ENCODE measurements around the gene FYN. TPM values are rescaled to one million over a fixed set of nuclear protein-coding genes. Genes with fewer than 3 reads are reported as not detected.

Gene FYN
- total RNA-seq, 1 donor from 2014 or later, result 319 TPM

DNA sequence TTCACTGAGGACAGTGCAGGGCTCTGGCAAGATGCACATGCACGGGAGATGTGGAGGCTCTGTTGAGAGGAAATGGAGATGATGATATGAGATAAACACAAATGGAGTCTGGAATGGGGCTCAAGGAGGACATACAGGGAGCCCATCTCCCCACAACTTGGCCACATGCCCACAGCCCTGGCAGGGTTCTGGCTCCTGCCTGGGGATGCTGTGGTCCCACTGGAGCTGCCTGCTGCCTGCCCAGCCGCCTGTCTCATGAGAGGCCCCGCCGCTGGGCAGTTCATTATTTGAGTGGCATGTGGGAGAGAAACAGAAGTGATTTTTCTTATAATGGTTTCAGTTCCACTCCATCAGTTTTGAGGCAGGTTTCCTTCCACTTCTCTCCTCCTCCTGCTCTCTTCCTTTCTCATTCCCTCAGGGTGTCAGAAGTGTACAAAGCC, 134.0 kb downstream of the FYN start:
- DNase-seq (ENCODE audit: low spot score in 2 of 2) (no peak), FAIRE-seq (no peak)

GRCh38 chr6:111738631-111739030, 134.6 kb downstream of the FYN start:
- no peak for DNase-seq (ENCODE audit: low spot score in 2 of 2)
- no peak for FAIRE-seq

DNA sequence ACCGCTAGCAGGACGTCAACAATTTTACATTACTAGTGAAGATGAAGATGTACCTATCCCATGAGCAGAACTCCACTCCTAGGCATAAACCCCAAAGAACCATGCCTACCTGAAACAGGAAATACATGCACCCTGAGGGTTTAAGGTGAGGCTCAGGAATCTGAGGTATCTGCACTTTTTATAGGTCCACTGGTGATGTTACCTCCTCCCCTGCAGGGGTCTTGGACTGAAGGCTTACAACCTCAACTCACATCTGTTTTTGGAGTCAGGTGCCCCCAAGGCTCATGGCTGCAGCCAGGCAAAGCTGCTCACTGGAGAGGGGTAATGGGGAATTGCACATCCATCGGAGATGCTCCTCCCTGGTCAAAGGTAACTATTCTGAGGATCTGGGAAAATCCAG, 135.1 kb downstream of the FYN start:
- DNase-seq (ENCODE audit: low spot score in 2 of 2) (no peak), FAIRE-seq (no peak)

GRCh38 chr6:111737065-111737521, 136.2 kb downstream of the FYN start:
- no peak for FAIRE-seq
- DNase-seq (ENCODE audit: low spot score in 2 of 2), result no peak

DNA sequence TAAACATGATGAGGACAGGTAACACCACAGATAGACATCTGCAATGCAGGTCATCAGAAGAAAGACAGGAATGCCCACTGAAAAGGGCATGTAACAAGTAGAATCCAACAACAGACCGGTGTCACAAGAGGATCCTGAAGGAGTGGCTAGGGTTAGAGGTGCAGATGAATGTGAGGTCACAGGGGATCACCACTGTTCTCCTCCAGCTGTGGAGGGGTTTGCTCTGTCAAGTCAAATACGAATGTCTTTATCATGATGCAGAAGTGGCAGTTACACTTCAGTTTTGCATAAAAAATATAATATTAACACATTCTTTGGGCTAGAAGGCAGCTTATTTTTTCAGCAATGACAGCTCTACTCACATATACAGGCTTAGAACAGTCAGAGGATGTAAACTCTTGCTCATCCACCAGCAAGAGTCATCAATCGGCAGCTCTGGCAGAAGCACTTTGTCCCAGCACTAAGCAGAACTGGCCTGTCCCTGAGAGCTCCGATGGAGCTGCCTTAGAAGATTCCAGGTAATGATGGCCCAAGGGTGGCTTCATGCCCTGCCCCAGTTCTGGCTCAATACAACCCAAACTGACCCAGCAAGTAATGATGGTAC, 137.1 kb downstream of the FYN start:
- DNase-seq (ENCODE audit: low spot score in 2 of 2) (no peak), FAIRE-seq (no peak)

DNA sequence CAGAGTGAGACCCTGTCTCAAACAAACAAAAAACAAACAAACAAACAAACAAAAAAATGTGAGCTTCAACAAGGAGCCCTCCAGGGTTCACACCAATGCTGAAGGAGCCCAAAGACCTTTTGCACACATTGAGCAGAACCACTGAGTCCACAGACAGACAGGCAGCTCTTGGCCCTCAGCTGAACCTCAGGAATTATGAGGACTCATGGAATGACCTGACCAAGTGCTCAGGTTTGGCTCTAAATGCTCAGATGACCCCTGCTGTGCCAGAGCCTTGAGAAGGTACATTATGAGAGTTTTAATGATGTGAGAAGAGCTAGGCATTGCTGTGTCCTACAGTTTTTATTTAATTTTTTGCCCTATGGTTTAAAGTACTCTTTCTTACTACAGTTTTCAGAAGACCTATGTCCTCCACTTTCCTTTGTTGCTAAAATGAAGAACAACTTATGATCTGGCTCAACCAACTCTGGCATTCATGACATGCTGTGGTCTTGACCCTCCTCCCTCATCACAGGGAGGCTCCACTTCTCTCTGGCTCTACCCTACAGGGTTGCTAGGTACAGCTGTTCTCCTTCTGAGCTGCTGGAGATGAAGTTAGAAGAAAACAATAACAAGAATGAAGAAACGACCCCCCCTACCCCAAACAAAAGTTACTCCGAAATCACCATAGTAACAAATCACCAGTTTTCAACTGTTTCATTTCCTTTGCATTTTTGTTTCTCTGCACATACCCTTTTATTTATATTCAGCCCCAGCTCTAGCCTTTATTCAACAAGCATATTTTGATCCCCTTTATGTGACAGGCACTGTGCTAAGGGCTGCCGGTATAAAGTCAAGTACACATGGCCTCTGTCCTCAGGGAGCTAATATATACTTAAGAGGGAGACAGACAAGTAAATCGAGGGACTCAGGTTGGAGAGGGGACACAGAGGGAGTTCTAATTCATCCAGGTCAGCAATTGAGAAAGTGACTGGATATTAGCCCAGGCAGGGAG, 138.9 kb downstream of the FYN start:
- no peak for FAIRE-seq

GRCh38 chr6:111732390-111732789, 140.9 kb downstream of the FYN start:
- FAIRE-seq (no peak), DNase-seq (ENCODE audit: low spot score in 2 of 2) (no peak)

More for the DNA sequence above, 138.9 kb downstream of the FYN start:
- no peak for DNase-seq (ENCODE audit: low spot score in 2 of 2)

DNA sequence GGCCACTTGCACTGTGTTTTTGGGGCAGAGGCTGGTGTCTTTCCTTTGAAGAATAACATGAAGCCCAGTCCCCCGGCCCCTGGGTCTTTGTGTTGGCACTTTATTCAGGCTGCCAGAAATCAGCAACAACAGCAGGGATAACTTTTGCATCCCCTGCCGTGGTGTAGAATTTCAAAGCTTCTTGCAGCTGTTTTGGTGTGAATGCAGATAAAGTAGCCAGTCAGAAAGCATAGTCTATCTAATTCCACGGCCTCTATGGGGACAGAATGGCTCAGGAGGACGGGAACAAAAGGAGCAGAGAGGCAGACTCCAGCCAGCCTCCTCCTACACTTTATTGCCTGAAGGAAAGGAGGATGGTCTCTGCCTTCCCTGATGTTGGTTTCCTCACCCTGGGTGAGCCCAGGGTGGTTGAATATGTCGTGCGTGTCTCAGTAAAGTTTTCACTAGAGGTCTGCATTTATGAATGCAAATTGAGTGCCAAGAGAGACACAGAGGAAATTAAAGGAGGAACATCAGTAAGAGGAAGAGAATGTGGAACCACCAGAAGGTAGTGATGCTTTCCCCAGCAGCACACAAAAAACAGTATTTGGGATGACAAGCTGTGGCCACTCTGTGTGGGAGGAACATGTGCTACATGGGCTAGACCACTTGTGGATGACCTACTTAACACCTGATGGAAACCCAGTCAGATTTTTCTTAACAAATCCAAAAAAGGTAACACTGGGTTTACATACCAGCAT, 141.6 kb downstream of the FYN start:
- FAIRE-seq (no peak), DNase-seq (ENCODE audit: low spot score in 2 of 2) (no peak)

DNA sequence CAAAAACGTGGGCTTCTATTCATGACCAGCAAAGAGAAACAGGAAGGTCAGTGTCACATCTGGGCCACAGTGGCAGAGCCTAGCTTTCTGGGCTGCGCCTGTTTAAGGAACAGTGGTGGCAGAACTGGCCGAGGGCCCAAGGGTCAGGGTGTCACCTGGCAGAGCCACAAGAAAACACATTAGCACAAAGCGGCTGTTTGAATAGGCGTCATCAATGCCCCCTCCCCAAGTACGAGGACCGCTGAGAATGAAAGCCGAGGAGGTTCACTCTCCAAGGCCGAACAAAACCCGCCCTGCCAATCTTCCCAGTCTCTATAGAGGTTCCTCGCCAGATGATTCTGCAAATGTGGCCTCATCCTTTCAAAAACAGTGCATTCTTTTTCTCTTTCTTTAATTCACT, 142.4 kb downstream of the FYN start:
- DNase-seq (ENCODE audit: low spot score in 2 of 2), result no peak
- FAIRE-seq, result no peak

- no peak for DNase-seq (ENCODE audit: low spot score in 2 of 2)
- no peak for FAIRE-seq
Observed at GRCh38 chr6:111727802-111728201, 145.4 kb downstream of the FYN start.

GRCh38 chr6:111727041-111727440, 146.2 kb downstream of the FYN start:
- FAIRE-seq, result no peak
- no peak for DNase-seq (ENCODE audit: low spot score in 2 of 2)

DNA sequence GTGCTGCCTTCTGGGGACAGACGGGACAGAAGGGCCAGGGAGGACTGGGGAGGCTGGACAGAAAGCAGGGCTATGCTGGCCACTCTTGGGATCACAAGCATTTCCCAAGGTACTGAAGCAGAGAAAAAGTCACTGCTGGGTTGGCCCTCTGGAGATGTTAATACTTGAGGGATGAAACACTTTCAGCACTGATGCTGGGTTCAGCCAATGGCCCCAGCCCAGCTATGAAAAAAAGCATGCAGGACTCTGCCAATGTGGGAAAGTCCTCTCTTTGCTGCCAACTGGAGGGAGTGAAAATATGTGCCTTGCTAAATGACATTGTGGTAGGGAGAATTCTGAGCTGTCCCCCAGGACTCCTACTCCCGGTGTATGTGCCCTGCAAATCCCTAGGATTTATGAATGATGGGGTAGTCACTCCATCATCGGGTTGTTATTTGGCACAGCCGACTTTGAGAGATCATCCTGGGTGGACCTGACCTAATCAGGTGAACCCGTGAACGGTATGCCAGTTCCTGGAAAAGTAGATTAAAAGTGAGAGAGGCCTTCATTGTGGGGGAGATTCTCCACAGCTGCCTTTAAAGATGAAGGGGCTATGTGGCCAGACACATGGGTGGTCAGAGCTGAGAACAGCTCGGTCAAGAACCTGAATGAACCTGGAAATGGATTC, 147.7 kb downstream of the FYN start:
- DNase-seq (ENCODE audit: low spot score in 2 of 2) (no peak), FAIRE-seq (no peak)

GRCh38 chr6:111724505-111724904, 148.7 kb downstream of the FYN start:
- FAIRE-seq (no peak), DNase-seq (ENCODE audit: low spot score in 2 of 2) (no peak)

GRCh38 chr6:111724039-111724438, 149.2 kb downstream of the FYN start:
- no peak for FAIRE-seq
- no peak for DNase-seq (ENCODE audit: low spot score in 2 of 2)

GRCh38 chr6:111723412-111723970, 149.8 kb downstream of the FYN start:
- FAIRE-seq, result no peak
- DNase-seq (ENCODE audit: low spot score in 2 of 2), result no peak

DNA sequence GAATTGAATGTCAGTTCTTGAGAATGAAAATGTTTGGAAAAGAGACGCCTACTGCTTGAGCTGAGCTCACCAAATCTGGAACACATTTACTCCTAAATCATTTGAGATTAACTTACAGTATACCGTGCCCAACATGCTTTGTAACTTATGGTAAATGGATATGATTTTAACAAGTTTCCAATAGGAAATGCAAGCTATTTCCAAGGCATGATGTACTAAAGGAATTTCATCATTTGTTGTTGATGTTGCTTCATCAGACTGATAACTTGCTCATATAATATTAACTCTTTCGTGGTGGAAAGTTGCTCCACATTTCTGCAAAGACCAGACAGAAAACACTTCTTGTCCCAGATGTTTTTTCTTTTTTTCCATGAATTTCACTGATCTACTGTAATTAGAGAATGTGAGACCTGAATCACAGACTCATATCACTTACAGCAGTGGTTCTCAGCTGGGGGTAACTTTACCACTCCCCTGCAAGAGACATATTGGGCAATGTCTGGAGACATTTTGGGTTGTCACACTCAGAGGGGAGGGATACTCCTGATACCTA, 151.0 kb downstream of the FYN start:
- DNase-seq (ENCODE audit: low spot score in 2 of 2) (no peak), FAIRE-seq (no peak)

GRCh38 chr6:111721753-111722154, 151.5 kb downstream of the FYN start:
- FAIRE-seq, result no peak

DNA sequence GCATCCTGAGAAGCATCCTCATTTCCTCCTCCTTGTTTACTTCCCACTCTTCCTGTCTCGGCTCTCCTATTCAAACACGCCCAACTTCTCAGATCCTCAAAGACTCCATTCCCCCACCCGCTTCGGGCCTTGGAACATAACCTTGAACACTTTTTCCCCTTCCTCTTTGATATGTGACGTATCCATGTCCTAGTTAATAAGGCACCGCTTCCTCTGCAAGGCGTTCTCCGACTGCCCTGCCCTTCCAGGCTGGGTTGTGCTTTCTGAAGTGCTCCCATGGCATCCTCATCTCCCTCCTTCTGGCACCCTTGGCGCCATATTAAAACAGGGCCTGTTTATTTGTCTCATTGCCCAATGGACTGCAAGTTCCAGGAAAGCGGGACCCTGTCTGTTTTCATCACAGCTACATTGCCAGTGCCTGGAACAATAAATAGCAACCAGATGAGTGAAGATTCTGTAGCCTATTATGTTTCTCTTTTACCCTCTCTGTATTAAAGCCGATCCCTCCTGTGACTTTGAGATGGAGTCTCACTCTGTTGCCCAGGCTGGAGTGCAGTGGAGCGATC, 152.2 kb downstream of the FYN start:
- FAIRE-seq (no peak), DNase-seq (ENCODE audit: low spot score in 2 of 2) (no peak)

More at GRCh38 chr6:111721753-111722154, 151.5 kb downstream of the FYN start:
- no peak for DNase-seq (ENCODE audit: low spot score in 2 of 2)

DNA sequence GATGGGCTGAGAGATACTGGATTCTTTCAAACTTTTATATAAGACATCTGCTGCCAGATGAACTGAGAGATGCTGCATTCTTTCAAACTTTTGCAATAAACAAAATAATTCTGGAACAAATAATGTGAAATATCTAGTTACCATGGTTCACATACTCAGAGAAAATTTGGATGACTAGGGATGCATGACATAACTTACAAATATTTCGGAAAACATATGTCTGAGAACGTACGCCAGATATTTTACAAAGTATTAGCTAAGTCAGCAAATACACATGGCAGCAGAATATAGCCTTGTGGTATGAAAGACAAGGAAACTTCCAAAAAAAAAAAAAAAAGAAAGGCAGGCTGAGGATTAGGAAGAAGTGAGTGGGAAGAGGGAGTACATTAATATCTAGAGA, 154.3 kb downstream of the FYN start:
- FAIRE-seq (no peak), DNase-seq (ENCODE audit: low spot score in 2 of 2) (no peak)
